GM21360 (cell line): ENCODE data around the gene KAZN.

ENCODE experiments used
- ATAC-seq: cut with Tn5 transposase; IDR thresholded peaks from one replicate; pipeline ENCODE4 v1.9.1; 2021; ENCODE audit warnings: mild to moderate bottlenecking, moderate library complexity; ENCODE audit not compliant: unreplicated experiment

KAZN gene

GRCh38 chr1:14585728-14586127, 12.8 kb upstream of the KAZN start:
- no peak for ATAC-seq

GRCh38 chr1:14590411-14591180, 7.9 kb upstream of the KAZN start:
- no peak for ATAC-seq

GRCh38 chr1:14591600-14591999, 6.9 kb upstream of the KAZN start:
- ATAC-seq, result no peak

GRCh38 chr1:14592004-14592631, 6.4 kb upstream of the KAZN start:
- no peak for ATAC-seq

- ATAC-seq, result no peak
Measured at GRCh38 chr1:14593302-14593701, 5.2 kb upstream of the KAZN start.

- no peak for ATAC-seq
Measured at GRCh38 chr1:14594045-14594444, 4.4 kb upstream of the KAZN start.

GRCh38 chr1:14596591-14596990, 1.9 kb upstream of the KAZN start:
- no peak for ATAC-seq

- ATAC-seq, result no peak
Measured at GRCh38 chr1:14597343-14598006, 1.0 kb upstream of the KAZN start.

GRCh38 chr1:14598007-14598497, 433 bp upstream of the KAZN start:
- ATAC-seq, result no peak

GRCh38 chr1:14599183-14599791, 802 bp downstream of the KAZN start:
- ATAC-seq, result peak; percentile 19

GRCh38 chr1:14599800-14600199, 1.3 kb downstream of the KAZN start:
- ATAC-seq, result peak; percentile 47

GRCh38 chr1:14600405-14601112, 2.1 kb downstream of the KAZN start:
- no peak for ATAC-seq

GRCh38 chr1:14602136-14602535, 3.7 kb downstream of the KAZN start:
- no peak for ATAC-seq

- no peak for ATAC-seq
Measured at GRCh38 chr1:14603645-14604044, 5.2 kb downstream of the KAZN start.

GRCh38 chr1:14604414-14604813, 5.9 kb downstream of the KAZN start:
- ATAC-seq, result no peak

- ATAC-seq, result no peak
Measured at GRCh38 chr1:14605945-14606344, 7.5 kb downstream of the KAZN start.

GRCh38 chr1:14606632-14607031, 8.1 kb downstream of the KAZN start:
- no peak for ATAC-seq

GRCh38 chr1:14607295-14607694, 8.8 kb downstream of the KAZN start:
- no peak for ATAC-seq

- no peak for ATAC-seq
Measured at GRCh38 chr1:14608308-14608707, 9.8 kb downstream of the KAZN start.

- ATAC-seq, result no peak
Measured at GRCh38 chr1:14610761-14611160, 12.3 kb downstream of the KAZN start.

- no peak for ATAC-seq
Measured at GRCh38 chr1:14611792-14612191, 13.3 kb downstream of the KAZN start.
